ENCODE measurements around the gene PARP2. TPM values are rescaled to one million over a fixed set of nuclear protein-coding genes. Genes with fewer than 3 reads are reported as not detected.

Gene PARP2
- 6.2 and 19.1 TPM in 2 replicates for total RNA-seq

GRCh38 chr14:20343092-20343861 lies at the start of gene PARP2:
Gene PARP2 (plus strand): TSS chr14:20343635. CDS start chr14:20343642, 7 bp downstream.

GRCh38 chr14:20305265-20306078 lies 38.0 kb upstream of the PARP2 start, which contains the start of gene TTC5:
Gene TTC5 (minus strand): TSS chr14:20305951. CDS start chr14:20305937, 14 bp downstream.

GRCh38 chr14:20332788-20333493 lies 10.5 kb upstream of the PARP2 start, which contains the start of gene CCNB1IP1:
Gene CCNB1IP1 (minus strand): TSS chr14:20333279. CDS start chr14:20316523, 16,756 bp downstream.

Other genes with a start within 250 kb of the PARP2 start
- not detected in 2 replicates for gene OR4K17, start 232.9 kb upstream of the PARP2 start, total RNA-seq
- gene OR4N5, start 204.8 kb upstream of the PARP2 start, total RNA-seq, result not detected in 2 replicates
- not detected in 2 replicates for gene OR11G2, start 152.7 kb upstream of the PARP2 start, total RNA-seq
- not detected in 2 replicates for gene OR11H6, start 119.9 kb upstream of the PARP2 start, total RNA-seq
- gene OR11H7, start 114.7 kb upstream of the PARP2 start, total RNA-seq, result not detected in 2 replicates
- not detected in 2 replicates for gene OR11H4, start 104.3 kb upstream of the PARP2 start, total RNA-seq
- gene TTC5, start 37.7 kb upstream of the PARP2 start, total RNA-seq, result 10.4 and 11.2 TPM in 2 replicates
- 39.8 and 56.3 TPM in 2 replicates for gene CCNB1IP1, start 10.4 kb upstream of the PARP2 start, total RNA-seq
- gene TEP1, start 69.9 kb downstream of the PARP2 start, total RNA-seq, result 10.6 and 15.5 TPM in 2 replicates
- 0.25 TPM in 1 of 2 replicates, not detected in the other for gene KLHL33, start 92.5 kb downstream of the PARP2 start, total RNA-seq
- gene OSGEP, start 111.2 kb downstream of the PARP2 start, total RNA-seq, result 33.0 and 62.1 TPM in 2 replicates
- gene APEX1, start 111.6 kb downstream of the PARP2 start, total RNA-seq, result 186 and 208 TPM in 2 replicates
- gene PIP4P1, start 117.8 kb downstream of the PARP2 start, total RNA-seq, result 18.9 and 20.2 TPM in 2 replicates
- 32.2 and 90.8 TPM in 2 replicates for gene PNP, start 125.8 kb downstream of the PARP2 start, total RNA-seq
- gene RNASE10, start 161.9 kb downstream of the PARP2 start, total RNA-seq, result not detected in 2 replicates
- gene RNASE9, start 217.4 kb downstream of the PARP2 start, total RNA-seq, result not detected in 2 replicates
- 0.33 TPM in 1 of 2 replicates, not detected in the other for gene RNASE11, start 244.4 kb downstream of the PARP2 start, total RNA-seq
- not detected in 2 replicates for gene RNASE12, start 247.7 kb downstream of the PARP2 start, total RNA-seq

Data from mesangial cell (primary cell).